ENCODE data around the gene RABGEF1. TPM values are rescaled to one million over a fixed set of nuclear protein-coding genes. Genes with fewer than 3 reads are reported as not detected.
A peak's percentile ranks its signal among the peaks of the same experiment; 100 is the strongest.

The RABGEF1 gene
- total and polyA plus RNA-seq, 2 donors (not counting 3 experiments of a cell fraction or from before 2014, with no cell fraction given): 11.6 to 15.5 TPM

DNA sequence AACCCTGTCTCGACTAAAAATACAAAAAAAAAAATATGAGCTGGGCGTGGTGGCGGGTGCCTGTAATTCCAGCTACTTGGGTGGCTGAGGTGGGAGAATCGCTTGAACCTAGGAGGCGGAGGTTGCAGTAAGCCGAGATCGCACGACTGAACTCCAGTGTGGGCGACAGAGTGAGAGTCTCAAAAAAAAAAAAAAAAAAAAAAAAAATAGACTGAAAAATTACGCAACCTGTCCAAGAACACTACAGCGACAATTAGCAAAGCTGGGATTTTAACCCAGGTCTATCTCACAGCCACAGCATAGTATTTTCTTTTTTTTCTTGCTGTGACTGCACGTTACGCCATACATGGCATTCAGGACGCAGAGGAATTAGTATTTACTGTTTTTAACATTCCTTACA is 1.1 kb upstream of the RABGEF1 start:
- Histone ChIP-seq H3K9me3 (replicated peaks; ENCODE audit: control insufficient read depth, insufficient read depth, low read length) (no peaks in the 10 kb centered on the region), H3K4me3 (replicated peaks in 1 of 3; ENCODE audit: insufficient read depth in 1 of 3, low read depth in 1 of 3, low read length in 3 of 3) (peak overlapping the region; percentile 81 to 99 (median 82)), H2AFZ (ENCODE audit: low read depth, low read length) (no peak overlapping the region), H3K4me2 (ENCODE audit: insufficient read depth, low read length) (peak overlapping the region; percentile 91), H3K27ac (ENCODE audit: insufficient read depth, low read depth, low read length) (peak overlapping the region; percentile 83), H3K27me3 (ENCODE audit: control insufficient read depth in 2 of 2, insufficient read depth in 2 of 2, low read length in 2 of 2) (no peaks in the 10 kb centered on the region), H4K20me1 (replicated peaks; ENCODE audit: control insufficient read depth, extremely low read depth, insufficient read depth, low read length) (no peaks in the 10 kb centered on the region), H3K79me2 (ENCODE audit: control insufficient read depth, insufficient read depth, low read length) (peaks cover 38% of the 10 kb centered on the region), H3K4me1 (ENCODE audit: control insufficient read depth, extremely low read depth, insufficient read depth, low read length) (peaks cover 5% of the 10 kb centered on the region), H3K9me1 (replicated peaks; ENCODE audit: control insufficient read depth, extremely low read depth, insufficient read depth, low read length) (no peaks in the 10 kb centered on the region), H3K36me3 (ENCODE audit: control insufficient read depth in 2 of 2, extremely low read depth in 1 of 2, insufficient read depth in 2 of 2, low read length in 2 of 2) (no peaks in the 10 kb centered on the region), H3K9ac (replicated peaks; ENCODE audit: extremely low read depth, insufficient read depth, low read length) (peak overlapping the region; percentile 87)
- no TSS peak for BruUV-seq (replicated peaks)
- POLR2A ChIA-PET: no interaction called here
- intact Hi-C loops (cut with micrococcal nuclease): no loop called here
- dilution Hi-C loops (cut with MboI; ENCODE audit: extremely low pct_ligation_motif_present, low sequenced_read_pairs): no loop called here
- FAIRE-seq (no peak), DNase-seq (ENCODE audit: low read depth, low spot score) (no peak)
- CTCF ChIA-PET: no interaction called here
- no peak for TF ChIP-seq FOS (IDR thresholded peaks at IDR 0.05; ENCODE audit: borderline replicate concordance, insufficient read depth, low read length)
- TF ChIP-seq, protein P1, sequence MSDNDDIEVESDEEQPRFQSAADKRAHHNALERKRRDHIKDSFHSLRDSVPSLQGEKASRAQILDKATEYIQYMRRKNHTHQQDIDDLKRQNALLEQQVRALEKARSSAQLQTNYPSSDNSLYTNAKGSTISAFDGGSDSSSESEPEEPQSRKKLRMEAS (IDR thresholded peaks at IDR 0.05; ENCODE audit: insufficient read depth, insufficient read length): no peak
- no peak for TF ChIP-seq POLR2A (IDR thresholded peaks at IDR 0.05; ENCODE audit: low read depth, low read length)
- TF ChIP-seq POLR2AphosphoS5 (IDR thresholded peaks at IDR 0.05; ENCODE audit: insufficient read depth, low read depth, low read length): no peak
- TF ChIP-seq GATA2 (IDR thresholded peaks at IDR 0.05; ENCODE audit: insufficient read depth, insufficient read length, low read depth, low read length): no peak
- no peak for TF ChIP-seq EZH2 (IDR thresholded peaks at IDR 0.05; ENCODE audit: borderline replicate concordance, low read depth, low read length, severe bottlenecking)
- TF ChIP-seq, protein P2, sequence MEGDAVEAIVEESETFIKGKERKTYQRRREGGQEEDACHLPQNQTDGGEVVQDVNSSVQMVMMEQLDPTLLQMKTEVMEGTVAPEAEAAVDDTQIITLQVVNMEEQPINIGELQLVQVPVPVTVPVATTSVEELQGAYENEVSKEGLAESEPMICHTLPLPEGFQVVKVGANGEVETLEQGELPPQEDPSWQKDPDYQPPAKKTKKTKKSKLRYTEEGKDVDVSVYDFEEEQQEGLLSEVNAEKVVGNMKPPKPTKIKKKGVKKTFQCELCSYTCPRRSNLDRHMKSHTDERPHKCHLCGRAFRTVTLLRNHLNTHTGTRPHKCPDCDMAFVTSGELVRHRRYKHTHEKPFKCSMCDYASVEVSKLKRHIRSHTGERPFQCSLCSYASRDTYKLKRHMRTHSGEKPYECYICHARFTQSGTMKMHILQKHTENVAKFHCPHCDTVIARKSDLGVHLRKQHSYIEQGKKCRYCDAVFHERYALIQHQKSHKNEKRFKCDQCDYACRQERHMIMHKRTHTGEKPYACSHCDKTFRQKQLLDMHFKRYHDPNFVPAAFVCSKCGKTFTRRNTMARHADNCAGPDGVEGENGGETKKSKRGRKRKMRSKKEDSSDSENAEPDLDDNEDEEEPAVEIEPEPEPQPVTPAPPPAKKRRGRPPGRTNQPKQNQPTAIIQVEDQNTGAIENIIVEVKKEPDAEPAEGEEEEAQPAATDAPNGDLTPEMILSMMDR (IDR thresholded peaks at IDR 0.05; ENCODE audit: extremely low read depth in 1 of 2, insufficient read depth in 1 of 2, low read depth in 1 of 2, low read length in 2 of 2): no peak
- no peak for TF ChIP-seq MYC (IDR thresholded peaks at IDR 0.05; ENCODE audit: low read depth, low read length)
- TF ChIP-seq JUN (IDR thresholded peaks at IDR 0.05; ENCODE audit: borderline replicate concordance, insufficient read depth, insufficient read length, low read depth): no peak

Measured in endothelial cell of umbilical vein (primary cell).